GM12892 (cell line): ENCODE data around the gene NEDD1.

ENCODE experiments used
- POLR2A ChIP-seq: IDR thresholded peaks from 2 replicates; pipeline ENCODE4 v1.6.1; 2011; ENCODE audit warnings: low read depth, low read length, control low read depth
- POLR2AphosphoS5 ChIP-seq: IDR thresholded peaks from 2 replicates; pipeline ENCODE4 v1.6.1; 2011; ENCODE audit warnings: low read depth, low read length, control low read depth
- TAF1 ChIP-seq: IDR thresholded peaks from 2 replicates; pipeline ENCODE4 v1.6.1; 2011; ENCODE audit warnings: low read depth, mild to moderate bottlenecking, control low read depth, low read length, borderline replicate concordance

DNA sequence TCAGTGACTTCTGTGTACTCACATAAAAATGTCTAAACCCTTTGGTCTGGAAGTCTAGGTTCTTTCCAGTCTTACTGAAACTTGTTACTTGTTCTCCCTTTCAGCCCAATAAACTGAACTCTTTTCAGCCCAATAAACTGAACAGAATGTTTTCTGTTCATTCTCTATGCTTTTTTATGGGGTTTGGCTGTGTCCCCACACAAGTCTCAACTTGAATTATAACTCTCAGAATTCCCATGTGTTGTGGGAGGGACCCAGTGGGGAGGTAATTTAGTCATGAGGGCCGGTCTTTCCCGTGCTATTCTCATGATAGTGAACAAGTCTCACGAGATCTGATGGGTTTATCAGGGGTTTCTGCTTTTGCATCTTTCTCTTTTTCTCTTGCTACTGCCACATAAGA is 15.0 kb upstream of the NEDD1 start:
- TF ChIP-seq TAF1 (no peak), POLR2AphosphoS5 (no peak), POLR2A (no peak)
